Nephron (organoid): ENCODE data around the gene SHD.
A peak's percentile ranks its signal among the peaks of the same experiment; 100 is the strongest.
"Not testable (repeated sequence)": the region's sequence is repeated elsewhere in the genome, so short reads cannot be mapped to it uniquely, and the experiment has no call there.

ENCODE experiments used
- H3K27ac Mint-ChIP-seq, 3 experiments: 2 replicates each; pipeline ENCODE4 v1.8.0; 2020; ENCODE audit warnings: mixed read lengths in 3 of 3, mild to moderate bottlenecking in 2 of 3, moderate library complexity in 1 of 3
- H3K27me3 Mint-ChIP-seq: 2 replicates; pipeline ENCODE4 v1.8.0; 2021; ENCODE audit warnings: low read depth, mild to moderate bottlenecking, moderate library complexity, mixed read lengths
- H3K36me3 Mint-ChIP-seq: 2 replicates; pipeline ENCODE4 v1.8.0; 2020; ENCODE audit warnings: low read depth, mixed read lengths
- H3K4me1 Mint-ChIP-seq: 2 replicates; pipeline ENCODE4 v1.8.0; 2020; ENCODE audit warnings: mixed read lengths
- H3K4me3 Mint-ChIP-seq, 3 experiments: 2 replicates each; pipeline ENCODE4 v1.8.0; 2020; ENCODE audit warnings: mild to moderate bottlenecking in 3 of 3, mixed read lengths in 3 of 3, moderate library complexity in 2 of 3
- H3K9me3 Mint-ChIP-seq: 2 replicates; pipeline ENCODE4 v1.8.0; 2020; ENCODE audit warnings: mixed read lengths
- TF ChIP-seq, protein P1 (sequence below), 3 experiments: fragments of 200-600 bp; sonication (generic); IDR thresholded peaks; one replicate each; pipeline ENCODE4 v1.5.0; 2021; ENCODE audit warnings: antibody characterized with exemption in 3 of 3; ENCODE audit not compliant: unreplicated experiment in 3 of 3

SHD gene

GRCh38 chr19:4234862-4235201, 44.2 kb upstream of the SHD start:
- Mint-ChIP-seq H3K9me3 (no peaks in the 10 kb centered on the region), H3K4me3 (no peak overlapping the region), H3K27ac (no peak overlapping the region), H3K27me3 (peaks cover 14% of the 10 kb centered on the region), H3K36me3 (no peaks in the 10 kb centered on the region), H3K4me1 (peaks cover 5% of the 10 kb centered on the region)
- TF ChIP-seq, protein P1, sequence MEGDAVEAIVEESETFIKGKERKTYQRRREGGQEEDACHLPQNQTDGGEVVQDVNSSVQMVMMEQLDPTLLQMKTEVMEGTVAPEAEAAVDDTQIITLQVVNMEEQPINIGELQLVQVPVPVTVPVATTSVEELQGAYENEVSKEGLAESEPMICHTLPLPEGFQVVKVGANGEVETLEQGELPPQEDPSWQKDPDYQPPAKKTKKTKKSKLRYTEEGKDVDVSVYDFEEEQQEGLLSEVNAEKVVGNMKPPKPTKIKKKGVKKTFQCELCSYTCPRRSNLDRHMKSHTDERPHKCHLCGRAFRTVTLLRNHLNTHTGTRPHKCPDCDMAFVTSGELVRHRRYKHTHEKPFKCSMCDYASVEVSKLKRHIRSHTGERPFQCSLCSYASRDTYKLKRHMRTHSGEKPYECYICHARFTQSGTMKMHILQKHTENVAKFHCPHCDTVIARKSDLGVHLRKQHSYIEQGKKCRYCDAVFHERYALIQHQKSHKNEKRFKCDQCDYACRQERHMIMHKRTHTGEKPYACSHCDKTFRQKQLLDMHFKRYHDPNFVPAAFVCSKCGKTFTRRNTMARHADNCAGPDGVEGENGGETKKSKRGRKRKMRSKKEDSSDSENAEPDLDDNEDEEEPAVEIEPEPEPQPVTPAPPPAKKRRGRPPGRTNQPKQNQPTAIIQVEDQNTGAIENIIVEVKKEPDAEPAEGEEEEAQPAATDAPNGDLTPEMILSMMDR (IDR thresholded peaks at IDR 0.05; ENCODE audit: unreplicated experiment in 3 of 3): no peak

DNA sequence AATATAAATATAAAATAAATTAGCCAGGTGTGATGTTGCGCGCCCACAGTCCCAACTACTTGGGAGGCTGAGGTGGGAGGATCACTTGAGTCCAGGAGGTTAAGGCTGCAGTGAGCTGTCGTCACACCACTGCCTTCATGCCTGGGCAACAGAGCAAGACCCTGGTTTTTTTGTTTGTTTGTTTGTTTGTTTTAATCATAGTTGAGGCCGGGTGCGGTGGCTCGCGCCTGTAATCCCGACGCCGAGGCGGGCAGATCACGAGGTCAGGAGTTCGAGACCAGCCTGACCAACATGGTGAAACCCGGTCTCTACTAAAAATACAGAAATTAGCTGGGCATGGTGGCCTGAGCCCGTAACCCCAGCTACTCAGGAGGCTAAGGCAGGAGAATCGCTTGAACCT, 41.6 kb upstream of the SHD start:
- H3K27me3 Mint-ChIP-seq: peaks cover 12% of the 10 kb centered on the region
- H3K9me3 Mint-ChIP-seq, H3K4me1 Mint-ChIP-seq, H3K4me3 Mint-ChIP-seq, H3K27ac Mint-ChIP-seq, H3K36me3 Mint-ChIP-seq: not testable (repeated sequence)

DNA sequence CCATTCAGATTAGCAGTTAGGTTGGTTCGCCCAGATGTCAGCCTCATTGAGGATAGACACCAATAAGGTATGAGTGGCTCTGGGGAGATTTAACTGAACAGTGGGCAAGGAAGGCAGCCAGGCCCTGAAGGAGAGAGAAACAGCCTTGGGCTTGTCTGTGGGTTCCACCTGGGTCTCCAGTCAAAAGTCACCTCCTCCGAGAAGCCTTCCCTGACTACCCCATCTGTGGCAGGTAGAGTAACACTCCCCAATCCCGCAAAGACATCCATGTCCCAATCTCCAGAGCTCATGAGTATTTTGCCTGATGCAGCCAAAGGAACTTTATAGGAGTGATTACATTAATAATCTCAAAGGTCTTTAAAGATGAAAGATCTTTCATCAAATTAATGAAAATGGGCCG, 40.2 kb upstream of the SHD start:
- Mint-ChIP-seq H3K4me1 (peaks cover 5% of the 10 kb centered on the region), H3K4me3 (no peak overlapping the region), H3K27me3 (peaks cover 11% of the 10 kb centered on the region), H3K9me3 (no peaks in the 10 kb centered on the region), H3K27ac (no peak overlapping the region), H3K36me3 (no peaks in the 10 kb centered on the region)
- TF ChIP-seq, protein P1 (IDR thresholded peaks at IDR 0.05; ENCODE audit: unreplicated experiment in 3 of 3): no peak

- no peak overlapping the region for H3K4me3 Mint-ChIP-seq
- TF ChIP-seq, protein P1 (IDR thresholded peaks at IDR 0.05; ENCODE audit: unreplicated experiment in 3 of 3): no peak
- H3K9me3 Mint-ChIP-seq: no peaks in the 10 kb centered on the region
- no peaks in the 10 kb centered on the region for H3K4me1 Mint-ChIP-seq
- H3K27ac Mint-ChIP-seq: no peak overlapping the region
- H3K27me3 Mint-ChIP-seq: no peaks in the 10 kb centered on the region
- no peaks in the 10 kb centered on the region for H3K36me3 Mint-ChIP-seq
Measured at GRCh38 chr19:4241824-4242430, 37.1 kb upstream of the SHD start.

DNA sequence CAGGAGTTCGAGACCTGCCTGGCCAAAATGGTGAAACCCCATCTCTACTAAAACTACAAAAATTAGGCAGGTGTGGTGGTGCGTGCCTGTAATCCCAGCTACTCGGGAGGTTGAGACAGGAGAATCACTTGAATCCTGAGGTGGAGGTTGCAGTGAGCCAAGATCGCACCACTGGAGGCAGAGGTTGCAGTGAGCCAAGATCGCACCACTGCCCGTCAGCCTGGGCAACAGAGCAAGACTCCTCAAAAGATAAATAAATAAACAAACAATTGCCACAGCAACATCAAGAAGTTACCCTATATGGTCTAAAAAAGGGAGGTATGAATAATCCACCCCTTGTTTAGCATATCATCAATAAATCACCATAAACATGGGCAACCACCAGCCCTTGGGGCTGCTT, 33.1 kb upstream of the SHD start:
- not testable (repeated sequence) for H3K27ac Mint-ChIP-seq, H3K4me3 Mint-ChIP-seq, H3K27me3 Mint-ChIP-seq, H3K9me3 Mint-ChIP-seq, H3K4me1 Mint-ChIP-seq
- peaks cover 20% of the 10 kb centered on the region for H3K36me3 Mint-ChIP-seq

DNA sequence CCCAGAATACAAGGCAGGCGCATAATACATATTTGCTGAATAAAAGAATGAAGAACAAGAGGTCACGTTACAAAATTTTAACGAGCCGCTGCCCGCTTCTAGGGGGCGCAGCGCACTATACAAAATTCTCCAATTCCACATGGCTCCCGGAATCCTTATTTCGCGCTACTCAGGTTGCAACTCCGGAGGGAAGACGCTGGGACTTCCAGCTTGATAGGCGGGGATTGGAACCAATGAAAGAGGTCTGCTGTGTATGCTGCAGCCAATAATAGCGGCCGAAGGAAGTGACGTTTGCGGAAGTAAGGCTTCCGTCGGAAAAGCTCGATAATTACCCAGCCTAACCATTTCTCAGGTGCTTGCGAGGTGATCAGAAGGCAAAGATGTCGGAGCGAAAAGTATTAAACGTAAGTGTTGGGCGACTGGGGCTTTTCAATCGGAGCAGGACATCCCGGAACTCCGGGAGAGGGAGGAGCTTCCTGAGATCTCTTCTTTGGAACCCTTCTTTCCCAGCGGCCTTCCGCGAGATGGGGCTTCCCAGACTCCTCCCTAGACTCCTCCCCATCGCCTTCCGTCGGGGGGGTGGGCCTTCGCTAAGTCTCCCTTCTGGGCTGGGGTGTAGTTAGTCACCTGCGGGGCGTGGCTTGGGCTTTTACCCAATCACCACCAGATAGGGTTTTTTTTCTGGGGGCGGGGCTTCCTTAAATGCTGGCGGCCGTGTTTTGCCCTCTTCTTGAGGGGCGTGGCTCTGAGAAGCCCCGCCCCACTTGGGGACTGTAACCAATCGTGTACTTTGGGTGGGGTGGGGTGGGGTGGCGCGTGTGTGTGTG, 32.1 kb upstream of the SHD start, which contains the start of gene YJU2:
TSS of gene YJU2 (plus strand) at position 314 of the 827 bp plus-strand sequence. CDS start at position 381, 67 bp downstream.
- Mint-ChIP-seq H3K4me3 (peak within 1 kb of the TSS; percentile 86 to 92 (median 92)), H3K27ac (peak within 1 kb of the TSS; percentile 94 to 99 (median 98)), H3K9me3 (no peaks in the 10 kb centered on the region), H3K4me1 (no peaks in the 10 kb centered on the region), H3K36me3 (peaks cover 31% of the 10 kb centered on the region), H3K27me3 (no peaks in the 10 kb centered on the region)
- TF ChIP-seq, protein P1 (IDR thresholded peaks at IDR 0.05; ENCODE audit: unreplicated experiment in 3 of 3): peak; percentile 31 to 63 (median 39)

DNA sequence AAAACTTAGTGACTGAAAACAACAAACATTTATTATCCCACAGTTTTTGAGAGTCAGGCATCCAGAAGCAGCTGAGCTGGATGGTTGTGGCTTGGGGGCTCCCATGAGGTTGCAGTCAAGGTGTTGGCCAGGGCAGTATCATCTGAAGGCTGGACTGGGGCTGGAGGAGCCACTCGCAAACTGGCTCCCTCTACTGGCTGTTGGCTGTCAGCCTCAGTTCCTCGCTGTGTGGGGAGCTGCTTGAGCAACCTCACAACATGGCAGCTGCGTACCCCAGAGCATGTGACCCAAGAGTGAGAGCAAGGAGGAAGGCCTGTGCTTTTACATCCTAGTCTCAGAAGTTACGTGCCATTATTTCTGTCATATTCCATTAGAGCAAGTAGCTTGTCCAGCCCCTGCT, 22.5 kb upstream of the SHD start:
- TF ChIP-seq, protein P1 (IDR thresholded peaks at IDR 0.05; ENCODE audit: unreplicated experiment in 3 of 3): no peak
- no peak overlapping the region for H3K27ac Mint-ChIP-seq
- H3K36me3 Mint-ChIP-seq: peaks cover 66% of the 10 kb centered on the region
- peaks cover 5% of the 10 kb centered on the region for H3K9me3 Mint-ChIP-seq
- no peak overlapping the region for H3K4me3 Mint-ChIP-seq
- no peaks in the 10 kb centered on the region for H3K27me3 Mint-ChIP-seq
- H3K4me1 Mint-ChIP-seq: no peaks in the 10 kb centered on the region
